HCT116 (cell line): ENCODE data around the gene PTPN2. TPM values are rescaled to one million over a fixed set of nuclear protein-coding genes. Genes with fewer than 3 reads are reported as not detected.

Experiments used
- ATAC-seq: fragments of 200-7000 bp; cut with Tn5 transposase; 2 replicates; pipeline ENCODE4 v1.9.1; 2020; ENCODE audit warnings: mild to moderate bottlenecking, moderate library complexity
- BruUV-seq: library from RNA; stranded (reverse); fragments of 400-500 nt; replicated peaks from 2 replicates; lab custom pipeline; 2021; lab: Mats Ljungman, UMichigan
- CTCF ChIA-PET: fragments of 300-600 bp; sonication (Branson Sonifier 250); formaldehyde crosslinking; loops from one replicate; lab custom pipeline; 2021; ENCODE audit warnings: antibody characterized with exemption; lab: Charles Lee
- POLR2A ChIA-PET: fragments of 300-600, 350-600 bp; sonication (Branson Sonifier 250); formaldehyde crosslinking; loops from one replicate; lab custom pipeline; 2021; ENCODE audit warnings: antibody characterized with exemption; lab: Charles Lee
- RAD21 ChIA-PET, 2 experiments: fragments of 300-600 bp; sonication (Branson Sonifier 250); formaldehyde crosslinking; loops; one replicate each; lab custom pipeline; 2023; ENCODE audit warnings: low total read pairs in 2 of 2; ENCODE audit not compliant: uncharacterized antibody in 2 of 2, unreplicated experiment in 2 of 2, low non-redundant PET in 1 of 2; lab: Charles Lee
- DNase-seq: peaks from one replicate; pipeline ENCODE4 v3.0.0-alpha.2; 2010; ENCODE audit warnings: low read depth, low spot score
- H2AFZ ChIP-seq: fragments of 200-600 bp; shearing (Covaris generic), sonication (generic); 2 replicates; pipeline ENCODE4 v1.6.1; 2017; ENCODE audit warnings: low read depth, mixed run types, mixed read lengths, antibody characterized with exemption, low read length; ENCODE audit not compliant: poor library complexity, severe bottlenecking
- H3K27ac ChIP-seq: 2 replicates; pipeline ENCODE4 v1.5.1; 2012; ENCODE audit warnings: low read depth, low read length
- H3K27me3 ChIP-seq: fragments of 200-600 bp; sonication (generic); 2 replicates; pipeline ENCODE4 v1.6.1; 2016; ENCODE audit warnings: mixed run types, low read length, mixed read lengths; ENCODE audit not compliant: insufficient read depth
- H3K36me3 ChIP-seq, 2 experiments: fragments of 200-500 bp in 1 of 2; fragments of 200-600 bp in 1 of 2; sonication (Bioruptor generic) in 1 of 2; sonication (generic) in 1 of 2; 2 replicates each; pipeline versions ENCODE4 v1.5.1 to v1.6.1; 2014 to 2016; ENCODE audit warnings: low read length in 2 of 2, inconsistent platforms in 1 of 2, mixed read lengths in 1 of 2, mixed run types in 1 of 2; ENCODE audit not compliant: insufficient read depth in 2 of 2, control insufficient read depth in 1 of 2
- H3K4me1 ChIP-seq, 2 experiments: fragments of 200-600 bp in 1 of 2; sonication (generic) in 1 of 2; 2 replicates each; pipeline versions ENCODE4 v1.5.1 to v1.6.1; 2012 to 2017; ENCODE audit warnings: low read length in 2 of 2, inconsistent platforms in 1 of 2, mild to moderate bottlenecking in 1 of 2, mixed read lengths in 1 of 2, mixed run types in 1 of 2, moderate library complexity in 1 of 2; ENCODE audit not compliant: insufficient read depth in 2 of 2, control insufficient read depth in 1 of 2
- H3K4me2 ChIP-seq: fragments of 200-600 bp; sonication (generic); 2 replicates; pipeline ENCODE4 v1.6.1; 2017; ENCODE audit warnings: mixed run types, low read length, mixed read lengths
- H3K4me3 ChIP-seq, 2 experiments: fragments of 200-600 bp in 1 of 2; sonication (generic) in 1 of 2; replicated peaks in 1 of 2; 2 replicates each; pipeline ENCODE4 v1.5.1; 2011 to 2016; ENCODE audit warnings: low read length in 2 of 2, control low read depth in 1 of 2, low read depth in 1 of 2, mild to moderate bottlenecking in 1 of 2, mixed read lengths in 1 of 2, mixed run types in 1 of 2
- H3K79me2 ChIP-seq: fragments of 200-600 bp; sonication (generic); 2 replicates; pipeline ENCODE4 v1.6.1; 2017; ENCODE audit warnings: mild to moderate bottlenecking, mixed run types, low read length, moderate library complexity, mixed read lengths; ENCODE audit not compliant: insufficient read depth
- H3K9ac ChIP-seq: fragments of 200-600 bp; sonication (generic); 2 replicates; pipeline ENCODE4 v1.6.1; 2016; ENCODE audit warnings: low read length, mixed read lengths
- H3K9me2 ChIP-seq: fragments of 200-600 bp; sonication (generic), shearing (Covaris generic); 2 replicates; pipeline ENCODE4 v1.6.1; 2017; ENCODE audit warnings: mixed run types, mild to moderate bottlenecking, moderate library complexity; ENCODE audit not compliant: insufficient read depth
- H3K9me3 ChIP-seq, 2 experiments: fragments of 200-500 bp in 1 of 2; fragments of 200-600 bp in 1 of 2; sonication (Bioruptor generic) in 1 of 2; sonication (generic) in 1 of 2; 2 replicates each; pipeline ENCODE4 v1.6.1; 2014 to 2017; ENCODE audit warnings: low read length in 2 of 2, mixed read lengths in 2 of 2, inconsistent platforms in 1 of 2, low read depth in 1 of 2, mild to moderate bottlenecking in 1 of 2, mixed run types in 1 of 2, moderate library complexity in 1 of 2; ENCODE audit not compliant: control insufficient read depth in 1 of 2, insufficient read depth in 1 of 2
- H4K20me1 ChIP-seq: fragments of 200-600 bp; sonication (generic), shearing (Covaris generic); 2 replicates; pipeline ENCODE4 v1.6.1; 2017; ENCODE audit warnings: mixed run types, mild to moderate bottlenecking, moderate library complexity; ENCODE audit not compliant: insufficient read depth
- ELF1 ChIP-seq: IDR thresholded peaks from 2 replicates; pipeline ENCODE4 v1.6.1; 2012; ENCODE audit warnings: low read depth, borderline replicate concordance
- EZH2phosphoT487 ChIP-seq: fragments of 200-600 bp; IDR thresholded peaks from 2 replicates; pipeline ENCODE4 v1.6.1; 2018; ENCODE audit warnings: antibody characterized with exemption, borderline replicate concordance
- FOSL1 ChIP-seq: IDR thresholded peaks from 2 replicates; pipeline ENCODE4 v1.6.1; 2012; ENCODE audit warnings: low read depth
- POLR2AphosphoS5 ChIP-seq: IDR thresholded peaks from 2 replicates; pipeline ENCODE4 v1.6.1; 2011; ENCODE audit warnings: mild to moderate bottlenecking, low read depth, low read length, moderate library complexity
- RAD21 ChIP-seq: IDR thresholded peaks from 2 replicates; pipeline ENCODE4 v1.6.1; 2012; ENCODE audit warnings: low read depth, mild to moderate bottlenecking
- TCF7L2 ChIP-seq: IDR thresholded peaks from 2 replicates; pipeline ENCODE4 v1.7.0; 2011; ENCODE audit warnings: borderline replicate concordance, inconsistent platforms; ENCODE audit not compliant: insufficient read depth, insufficient read length; ENCODE audit errors: extremely low read depth
- ZNF274 ChIP-seq: fragments of 200-500 bp; sonication (Bioruptor generic); IDR thresholded peaks from 2 replicates; pipeline ENCODE4 v1.6.1; 2014; ENCODE audit warnings: mild to moderate bottlenecking, low read depth, low read length, inconsistent platforms
- intact Hi-C: fragments of 100-400 bp; cut with micrococcal nuclease; formaldehyde crosslinking; loops from 2 replicates; pipeline ENCODE4 v1.10.0; 2022
- total RNA-seq: library from RNA; stranded (reverse); gene quantifications from one replicate; pipeline ENCODE4 v1.2.1, GENCODE V29; 2021; ENCODE audit not compliant: unreplicated experiment
- TF ChIP-seq, protein P1 (sequence below): IDR thresholded peaks from 2 replicates; pipeline ENCODE4 v1.6.1; 2012
- TF ChIP-seq, protein P2 (sequence below), 3 experiments: fragments of 200-600 bp in 1 of 3; sonication (generic) in 1 of 3; IDR thresholded peaks in 2 of 3; conservative IDR thresholded peaks in 1 of 3; 2 replicates each; pipeline ENCODE4 v1.5.1; 2012 to 2017; ENCODE audit warnings: low read depth in 2 of 3, low read length in 2 of 3, antibody characterized with exemption in 1 of 3, borderline replicate concordance in 1 of 3, control low read depth in 1 of 3, mild to moderate bottlenecking in 1 of 3, mixed read lengths in 1 of 3, mixed run types in 1 of 3, moderate library complexity in 1 of 3; ENCODE audit not compliant: insufficient read depth in 1 of 3

PTPN2 gene
- total RNA-seq, 1 experiment from 2014 or later, result 50.3 TPM

DNA sequence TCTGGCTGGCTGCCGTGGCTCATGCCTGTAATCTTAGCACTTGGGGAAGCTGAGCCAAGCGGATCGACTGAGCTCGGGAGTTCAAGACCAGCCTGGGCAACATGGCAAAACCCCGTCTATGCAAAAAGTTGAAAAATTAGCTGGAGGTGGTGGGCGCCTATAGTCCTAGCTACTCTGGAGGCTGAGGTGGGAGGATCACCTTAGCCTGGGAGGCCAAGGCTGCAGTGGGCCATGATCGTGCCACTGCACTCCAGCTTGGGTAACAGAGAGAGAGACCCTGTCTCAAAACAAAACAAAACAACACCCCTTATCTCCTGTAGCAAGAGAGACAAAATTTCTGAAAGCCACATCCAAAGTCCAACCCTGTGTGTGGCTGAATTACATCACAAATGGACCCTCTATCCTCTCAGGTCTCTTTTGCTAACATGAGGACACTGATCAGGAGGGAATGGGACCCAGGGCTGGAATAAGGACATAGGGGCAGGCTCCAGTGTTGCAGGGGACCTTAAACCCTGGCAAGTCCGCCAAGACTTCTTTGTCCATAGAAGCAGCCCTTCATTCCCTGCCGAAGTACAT lies 116.4 kb downstream of the PTPN2 start (continued):
- TF ChIP-seq TCF7L2 (no peak), FOSL1 (no peak), ZNF274 (no peak), EZH2phosphoT487 (no peak), POLR2AphosphoS5 (no peak)
- TF ChIP-seq, protein P1, sequence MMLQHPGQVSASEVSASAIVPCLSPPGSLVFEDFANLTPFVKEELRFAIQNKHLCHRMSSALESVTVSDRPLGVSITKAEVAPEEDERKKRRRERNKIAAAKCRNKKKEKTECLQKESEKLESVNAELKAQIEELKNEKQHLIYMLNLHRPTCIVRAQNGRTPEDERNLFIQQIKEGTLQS, result no peak

DNA sequence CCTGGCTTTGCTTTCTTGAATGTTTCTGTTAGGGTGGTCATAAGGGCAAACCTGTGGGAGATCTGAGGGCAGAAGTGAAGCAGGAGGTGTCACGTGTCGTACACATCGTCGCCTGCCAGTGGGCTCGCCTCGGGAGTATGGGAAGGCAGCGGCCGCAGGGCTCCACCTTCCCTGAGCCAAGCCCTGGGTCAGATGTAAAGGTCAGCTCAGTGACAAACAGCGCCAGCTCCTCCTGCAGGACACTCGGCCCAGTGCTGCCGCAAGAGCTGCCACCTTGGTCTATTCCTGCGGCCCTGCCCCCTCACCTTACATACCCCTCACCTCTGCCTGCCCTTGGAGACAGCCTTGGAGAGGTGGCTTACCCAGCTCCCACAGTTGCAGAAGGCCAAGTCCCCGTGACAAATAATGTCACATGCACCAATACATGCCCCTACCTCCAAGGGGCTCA lies 117.0 kb downstream of the PTPN2 start:
- no peak overlapping the region for H3K4me3 ChIP-seq
- no peak overlapping the region for H3K4me2 ChIP-seq

More for the DNA sequence above, 117.0 kb downstream of the PTPN2 start:
- H3K9ac ChIP-seq, result no peak overlapping the region
- POLR2A ChIA-PET, result no interaction called here
- TF ChIP-seq RAD21 (peak; percentile 25; the same call in 1 of the 2 replicates), ELF1 (no peak)
- TF ChIP-seq, protein P2, sequence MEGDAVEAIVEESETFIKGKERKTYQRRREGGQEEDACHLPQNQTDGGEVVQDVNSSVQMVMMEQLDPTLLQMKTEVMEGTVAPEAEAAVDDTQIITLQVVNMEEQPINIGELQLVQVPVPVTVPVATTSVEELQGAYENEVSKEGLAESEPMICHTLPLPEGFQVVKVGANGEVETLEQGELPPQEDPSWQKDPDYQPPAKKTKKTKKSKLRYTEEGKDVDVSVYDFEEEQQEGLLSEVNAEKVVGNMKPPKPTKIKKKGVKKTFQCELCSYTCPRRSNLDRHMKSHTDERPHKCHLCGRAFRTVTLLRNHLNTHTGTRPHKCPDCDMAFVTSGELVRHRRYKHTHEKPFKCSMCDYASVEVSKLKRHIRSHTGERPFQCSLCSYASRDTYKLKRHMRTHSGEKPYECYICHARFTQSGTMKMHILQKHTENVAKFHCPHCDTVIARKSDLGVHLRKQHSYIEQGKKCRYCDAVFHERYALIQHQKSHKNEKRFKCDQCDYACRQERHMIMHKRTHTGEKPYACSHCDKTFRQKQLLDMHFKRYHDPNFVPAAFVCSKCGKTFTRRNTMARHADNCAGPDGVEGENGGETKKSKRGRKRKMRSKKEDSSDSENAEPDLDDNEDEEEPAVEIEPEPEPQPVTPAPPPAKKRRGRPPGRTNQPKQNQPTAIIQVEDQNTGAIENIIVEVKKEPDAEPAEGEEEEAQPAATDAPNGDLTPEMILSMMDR (IDR thresholded peaks at IDR 0.05 in 2 of 3, conservative IDR thresholded peaks at IDR 0.05 in 1 of 3; ENCODE audit: borderline replicate concordance in 1 of 3, insufficient read depth in 1 of 3, low read depth in 2 of 3, low read length in 2 of 3), result peak in 2 of 3 experiments; percentile 31 to 37; a peak in 4 of 6 replicates
- H3K4me1 ChIP-seq, result peaks cover 0 to 2% of the 10 kb centered on the region in 2 experiments; a peak in 1 of 4 replicates
- DNase-seq, result no peak
- H2AFZ ChIP-seq, result no peak overlapping the region
- BruUV-seq, result no TSS peak
- ATAC-seq, result peak; percentile 85
- no peaks in the 10 kb centered on the region for H4K20me1 ChIP-seq
- CTCF ChIA-PET, result no interaction called here
- H3K9me2 ChIP-seq, result no peaks in the 10 kb centered on the region
- H3K9me3 ChIP-seq, result no peaks in the 10 kb centered on the region
- no peak overlapping the region for H3K27ac ChIP-seq
- RAD21 ChIA-PET, result no interaction called here
- intact Hi-C loops, result no loop called here
- H3K79me2 ChIP-seq, result no peaks in the 10 kb centered on the region
- H3K27me3 ChIP-seq, result no peaks in the 10 kb centered on the region
- no peaks in the 10 kb centered on the region for H3K36me3 ChIP-seq
